Left renal pelvis (tissue), 4 donors: ENCODE data around the gene TRMT61A. TPM values are rescaled to one million over a fixed set of nuclear protein-coding genes. Genes with fewer than 3 reads are reported as not detected.

ENCODE experiments used
- DNase-seq, 4 donors: peaks; one replicate each; pipeline ENCODE4 v3.0.0-alpha.2; 2013; ENCODE audit warnings: low read depth in 4 of 4, low spot score in 3 of 4
- polyA plus RNA-seq, 4 donors: library from polyadenylated mRNA; unstranded; fragments of 120-200 nt; gene quantifications; one replicate each; pipeline ENCODE4 v1.2.1, GENCODE V29; 2013; ENCODE audit not compliant: insufficient read length in 4 of 4

Gene TRMT61A
- polyA plus RNA-seq, 4 donors = 5.6 to 9.0 (median 6.2) TPM

DNA sequence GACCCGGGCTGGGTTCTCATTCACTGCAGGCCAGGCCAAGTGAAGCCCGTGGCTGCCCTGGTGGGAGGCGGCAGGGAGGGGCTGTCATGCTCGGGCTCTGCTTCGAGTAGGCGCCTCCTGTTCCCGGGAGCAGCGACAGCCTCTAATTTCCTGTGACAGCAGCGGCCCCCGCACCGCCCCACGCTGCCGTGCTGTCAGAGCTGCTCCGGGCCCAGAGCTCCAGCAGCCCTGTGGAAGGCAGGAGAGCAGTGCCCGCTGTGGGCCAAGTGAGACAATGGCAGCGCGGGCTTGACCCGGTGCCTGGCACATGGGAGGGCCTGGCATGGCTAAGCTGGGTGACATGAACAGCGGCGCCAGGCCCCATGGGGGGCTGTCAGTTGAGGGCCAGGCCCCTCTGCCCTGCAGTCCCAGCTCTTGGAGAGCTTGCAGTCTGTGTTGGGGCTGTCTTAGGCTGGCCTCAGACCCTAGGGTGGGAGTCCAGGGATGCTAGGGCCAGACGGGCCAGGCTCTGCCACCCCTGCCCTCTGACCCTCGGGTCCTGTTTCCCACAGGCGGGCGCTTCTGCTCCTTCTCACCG, 5.1 kb downstream of the TRMT61A start:
- DNase-seq = no peak

DNA sequence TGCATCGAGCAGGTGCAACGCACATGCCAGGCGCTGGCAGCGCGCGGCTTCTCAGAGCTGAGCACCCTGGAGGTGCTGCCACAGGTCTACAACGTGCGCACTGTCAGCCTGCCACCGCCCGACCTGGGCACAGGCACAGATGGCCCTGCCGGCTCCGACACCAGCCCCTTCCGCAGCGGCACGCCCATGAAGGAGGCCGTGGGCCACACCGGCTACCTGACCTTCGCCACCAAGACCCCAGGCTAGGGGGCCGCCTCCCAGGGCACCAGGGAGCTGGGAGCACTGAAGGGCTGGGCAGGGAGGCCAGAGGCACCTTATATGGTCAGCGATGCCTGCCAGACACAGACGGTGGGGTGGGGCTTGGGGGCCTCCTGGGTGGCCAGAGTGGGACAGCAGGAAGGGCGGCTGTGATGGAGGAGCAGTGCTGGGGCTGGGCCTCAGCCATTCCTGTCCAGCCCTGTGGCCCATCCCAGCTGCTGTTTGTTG, 5.6 kb downstream of the TRMT61A start:
- DNase-seq = no peak

DNA sequence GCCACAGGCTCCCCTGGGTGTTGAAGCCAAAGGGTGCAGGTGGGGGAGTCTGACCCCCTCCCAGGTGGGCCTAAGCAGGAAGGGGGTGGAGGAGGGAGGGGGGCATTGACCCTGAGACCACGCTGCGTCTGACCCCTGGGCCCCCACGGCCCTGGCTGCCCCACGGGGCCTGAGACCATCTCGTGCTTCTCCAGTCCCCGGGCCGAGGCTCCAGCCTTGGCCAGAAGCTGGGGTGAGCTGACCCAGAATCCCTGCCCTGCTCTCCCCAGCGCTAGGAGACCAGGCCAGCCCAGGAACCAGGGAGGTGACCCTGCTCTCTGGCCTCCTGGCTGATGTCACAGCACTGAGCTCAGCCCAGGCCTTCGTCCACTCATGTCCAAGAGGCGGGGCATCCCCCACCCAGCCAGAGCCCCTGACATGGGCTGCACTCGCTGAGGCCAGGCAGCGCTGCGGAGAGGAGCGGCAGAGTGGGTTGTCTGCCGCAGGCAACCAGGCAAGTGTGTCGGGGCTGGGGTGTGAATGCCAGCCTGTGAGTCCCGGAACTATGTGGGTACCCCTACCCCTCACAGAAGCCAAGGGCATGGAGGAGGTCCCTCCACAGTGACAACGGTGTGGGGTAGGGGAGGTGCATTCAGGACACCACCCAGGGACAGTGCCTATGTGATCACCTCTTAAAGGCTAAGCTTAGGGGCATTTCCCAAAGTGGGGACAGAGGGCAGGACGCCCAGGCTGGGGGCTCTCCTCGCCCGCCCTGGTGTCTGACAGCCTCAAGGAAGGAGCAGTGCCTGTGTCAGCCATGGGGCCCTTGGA, 6.3 kb downstream of the TRMT61A start:
- no peak for DNase-seq

DNA sequence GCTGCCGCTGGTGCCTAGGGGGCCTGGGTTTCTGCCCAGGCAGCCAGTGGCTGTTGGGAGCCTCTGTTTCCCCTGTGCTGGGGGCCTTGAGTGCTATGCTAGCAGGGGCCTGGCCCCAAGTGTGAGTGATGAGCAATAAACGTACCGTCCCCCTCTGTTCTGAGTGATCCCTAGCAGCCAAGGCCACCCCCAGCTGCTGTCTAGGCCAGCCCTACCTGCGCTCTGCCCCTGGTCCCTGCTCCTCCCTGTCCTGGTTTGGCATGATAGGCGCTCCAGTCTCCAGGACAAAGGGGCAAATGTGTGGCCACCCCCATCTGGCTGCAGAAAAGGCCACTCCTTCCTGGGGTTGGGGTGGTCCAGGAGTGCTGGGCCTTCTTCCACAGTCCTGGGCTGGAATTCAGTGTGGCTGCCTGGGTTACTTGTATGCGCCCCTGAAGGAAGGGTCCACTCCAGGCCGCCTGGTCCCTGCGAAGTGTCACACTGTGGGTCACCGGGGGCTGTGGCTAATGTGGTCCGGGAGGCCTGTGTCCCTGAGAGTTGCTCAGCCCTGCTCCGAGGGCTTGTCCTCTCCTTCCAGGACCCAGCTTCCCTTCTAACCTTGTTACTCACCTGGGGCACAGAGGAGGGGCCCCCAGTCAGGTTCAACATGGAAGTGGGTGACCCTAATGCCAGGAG, 7.0 kb downstream of the TRMT61A start:
- DNase-seq = no peak

DNA sequence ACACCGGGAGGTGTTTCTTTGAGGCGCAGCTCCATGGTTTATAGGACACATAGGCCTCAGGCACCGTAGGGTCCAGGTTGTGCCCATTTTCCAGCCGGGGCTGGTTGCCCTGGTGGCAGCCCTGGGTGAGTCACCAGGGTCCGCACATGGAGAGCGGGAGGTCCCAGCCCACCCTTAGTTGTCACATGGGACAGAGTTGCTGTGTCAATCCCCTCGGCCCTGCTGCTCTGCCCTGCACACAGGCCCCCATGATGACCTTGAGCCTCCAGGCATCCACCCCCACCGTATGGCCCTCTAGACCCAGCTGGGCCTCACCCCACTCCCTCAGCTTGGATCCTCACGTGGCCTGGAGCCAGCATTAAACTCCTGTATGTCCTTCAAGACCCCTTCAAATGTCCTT, 7.7 kb downstream of the TRMT61A start:
- DNase-seq = no peak

DNA sequence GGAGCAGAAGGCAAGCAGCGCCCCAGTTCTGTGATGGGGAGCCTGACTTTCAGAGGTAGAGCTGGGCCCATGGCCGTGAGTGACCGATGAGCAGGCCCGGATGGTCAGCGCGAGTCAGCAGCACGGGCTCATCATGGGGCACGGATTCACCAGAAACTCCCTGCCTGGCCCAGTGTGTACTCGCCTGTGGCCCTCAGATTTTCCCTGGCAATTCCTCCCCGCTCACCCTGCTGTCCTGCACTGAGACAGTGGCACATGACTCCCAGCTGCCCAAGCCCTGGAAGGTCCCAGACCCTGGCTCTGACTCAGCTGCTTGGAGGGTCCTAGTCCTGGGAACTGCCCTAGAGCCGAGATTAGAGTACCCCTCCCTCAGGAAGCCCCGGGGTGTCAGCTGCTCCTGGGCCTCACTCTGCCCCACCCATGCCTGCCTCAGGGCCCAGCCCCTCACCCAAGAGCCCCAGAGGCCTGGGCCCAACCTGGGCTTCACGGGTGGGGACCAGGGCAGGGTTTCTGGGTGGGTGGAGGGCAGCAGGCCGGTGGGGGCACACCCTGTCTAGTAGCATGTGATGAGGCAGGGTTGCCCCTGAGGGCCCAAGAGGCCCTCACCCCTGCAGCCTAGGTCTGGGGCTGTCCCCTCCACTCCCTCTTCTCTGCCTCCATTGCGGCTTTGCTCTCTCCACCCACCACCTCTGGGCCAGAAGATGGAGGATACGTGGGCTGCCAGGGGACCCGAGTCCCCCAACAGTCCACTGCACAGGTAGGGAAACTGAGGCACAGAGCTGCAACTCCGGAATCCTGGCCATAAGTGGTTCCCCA, 8.4 kb downstream of the TRMT61A start:
- no peak for DNase-seq

DNA sequence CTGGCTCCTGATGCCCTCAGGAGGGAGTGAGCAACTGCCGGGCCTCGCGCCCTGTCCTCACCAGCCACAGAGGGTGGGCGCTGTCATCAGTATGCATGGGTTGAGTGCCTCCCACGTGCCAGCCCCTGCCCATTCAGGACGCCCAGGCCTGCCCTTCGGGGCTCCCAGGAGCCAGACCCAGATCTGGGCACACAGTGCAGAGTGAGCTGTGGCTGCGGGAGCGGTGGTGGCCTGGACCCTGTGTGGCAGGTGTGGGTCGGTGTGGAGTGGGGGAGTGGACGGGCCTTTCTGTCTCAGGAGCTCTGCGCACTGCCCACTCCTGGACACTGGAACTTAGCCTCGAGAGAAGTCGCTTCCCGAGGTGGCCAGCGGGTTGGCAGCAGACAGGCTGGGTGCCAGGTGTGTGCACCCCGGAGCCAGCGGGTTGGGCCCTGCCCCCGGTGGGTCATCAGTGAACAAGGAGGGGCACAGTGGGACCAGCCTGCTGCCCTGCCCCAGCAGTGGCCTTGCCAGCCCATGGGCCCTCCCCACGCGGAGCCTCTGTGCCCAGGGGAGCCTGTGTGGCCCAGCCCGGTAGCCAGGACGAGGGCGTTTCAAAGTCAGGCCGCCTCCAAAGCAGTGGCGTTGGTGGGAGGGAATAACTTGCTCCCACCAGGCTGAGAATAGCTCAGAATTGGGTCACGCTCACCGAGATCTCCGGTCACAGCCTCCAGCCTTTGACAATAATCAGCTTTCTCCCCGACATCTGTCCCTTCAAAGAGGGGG, 9.5 kb downstream of the TRMT61A start:
- DNase-seq = no peak

DNA sequence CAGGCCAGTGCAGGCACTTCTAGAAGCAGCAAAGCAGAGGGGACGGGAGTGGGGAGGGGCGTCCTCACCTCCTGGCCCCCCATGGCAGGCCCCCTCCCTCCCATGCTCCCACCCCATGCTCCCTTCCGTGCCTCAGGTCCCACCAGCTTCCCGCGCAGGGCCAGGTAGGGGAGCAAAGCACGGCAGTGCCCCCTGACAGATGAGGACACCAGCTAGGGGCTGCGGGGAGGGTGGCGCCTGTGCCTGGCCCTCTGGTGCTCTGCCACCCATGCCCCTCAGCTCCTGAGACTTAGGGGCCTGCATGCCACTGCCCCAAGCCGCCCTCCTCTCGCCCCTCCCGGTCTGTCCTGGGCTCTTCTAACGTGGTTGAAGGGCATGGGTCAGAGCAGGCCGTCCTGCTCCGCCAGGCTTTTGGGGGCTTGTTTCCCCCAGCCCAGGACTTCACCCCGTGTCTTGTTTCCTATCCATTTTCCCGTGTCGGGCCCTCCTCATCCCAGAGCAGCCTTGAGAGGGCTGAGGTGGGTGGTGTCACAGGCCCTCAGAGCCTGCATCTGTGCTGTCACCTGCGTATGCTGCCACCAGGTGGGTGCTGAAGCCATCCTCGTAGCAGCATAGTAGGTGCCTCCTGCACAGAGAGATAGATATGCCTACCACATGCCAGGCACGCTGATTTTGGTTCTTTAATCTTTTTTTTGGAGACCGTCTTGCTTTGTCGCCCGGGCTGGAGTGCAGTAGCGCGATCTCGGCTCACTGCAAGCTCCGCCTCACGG, 10.2 kb downstream of the TRMT61A start:
- no peak for DNase-seq

DNA sequence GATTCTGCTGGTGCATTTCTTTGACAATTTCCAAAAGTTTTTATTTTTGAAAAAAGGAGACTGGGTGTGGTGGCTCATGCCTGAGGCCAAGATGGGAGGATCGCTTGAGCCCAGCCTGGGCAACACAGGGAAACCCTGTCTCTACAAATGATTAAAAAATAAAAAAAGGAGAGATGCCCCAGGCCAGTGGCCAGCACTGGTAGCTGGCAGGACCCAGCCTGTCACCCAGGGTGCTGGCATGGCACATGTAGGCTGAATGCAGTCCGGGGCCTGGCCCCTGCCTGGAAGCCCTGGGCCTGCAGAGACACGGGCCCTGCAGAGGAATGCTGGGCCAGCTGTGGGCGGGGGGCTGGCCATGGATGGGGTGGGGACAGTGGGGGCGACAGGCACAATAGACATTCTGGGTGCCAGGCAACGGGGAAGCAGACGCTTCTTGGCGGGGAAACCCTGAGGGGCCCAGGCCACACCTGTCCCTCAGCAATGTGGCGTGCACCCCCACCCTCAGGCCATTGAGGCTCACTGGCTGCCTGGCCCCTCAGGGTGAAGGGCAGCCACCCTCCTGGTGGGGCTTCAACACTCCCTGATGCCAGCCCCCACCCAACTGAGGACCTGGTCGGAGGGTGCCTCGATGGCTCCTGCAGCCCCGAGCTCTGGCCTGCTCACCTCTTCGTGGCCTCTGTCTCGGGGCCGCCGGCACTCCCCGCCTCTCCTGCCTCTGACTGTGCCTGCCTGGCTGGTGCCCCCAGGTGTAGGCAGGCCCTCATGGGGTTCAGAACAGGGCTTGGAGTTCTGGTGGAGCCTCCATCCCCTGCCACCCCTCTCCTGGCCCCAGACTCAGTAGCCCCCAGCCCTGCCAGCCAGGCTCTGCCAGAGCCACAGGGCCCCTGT, 12.1 kb downstream of the TRMT61A start:
- DNase-seq = no peak

DNA sequence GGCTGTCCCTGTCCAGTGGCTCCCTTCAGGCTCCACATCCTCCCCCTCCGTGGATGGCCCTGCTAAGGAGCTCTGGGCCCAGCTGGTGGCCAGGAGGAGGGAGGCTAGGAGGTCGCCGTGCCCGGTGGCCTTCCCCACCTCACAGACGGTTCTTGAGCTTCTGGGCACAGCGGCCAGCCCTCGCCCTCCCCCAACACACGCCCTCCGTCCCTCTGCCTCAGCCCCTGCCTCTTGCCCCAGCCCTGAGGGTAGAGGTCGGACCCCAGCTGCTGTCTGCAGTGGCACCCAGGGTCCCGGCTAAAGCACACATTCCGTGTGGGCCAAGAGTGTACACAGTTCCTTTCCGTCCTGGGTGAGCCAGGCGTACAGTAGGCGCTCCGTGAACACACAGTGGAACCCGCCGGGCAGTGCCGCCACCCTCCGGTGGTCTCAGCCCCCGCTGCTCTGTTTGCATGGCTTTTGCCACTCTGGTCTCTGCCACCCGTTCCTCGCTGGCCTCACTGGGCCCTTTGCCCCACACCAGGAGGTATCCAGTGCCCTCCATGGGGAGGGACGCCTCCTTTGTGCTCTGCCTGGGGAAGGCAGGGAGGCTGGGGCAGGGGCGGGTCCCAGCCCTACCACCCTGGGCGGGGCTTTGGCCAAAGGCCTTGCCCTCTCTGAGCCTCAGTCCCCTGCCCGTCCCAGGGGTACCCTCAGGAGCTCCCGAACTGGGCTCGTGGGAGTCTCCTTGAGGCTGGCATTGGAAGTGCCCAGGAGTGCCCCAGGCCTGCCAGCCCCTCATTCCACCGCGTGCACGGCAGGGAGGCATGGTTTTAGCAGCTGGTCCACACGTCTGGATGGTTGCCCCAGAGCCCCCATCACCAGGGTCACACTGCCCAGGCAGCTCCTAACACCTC, 13.0 kb downstream of the TRMT61A start:
- DNase-seq = no peak

DNA sequence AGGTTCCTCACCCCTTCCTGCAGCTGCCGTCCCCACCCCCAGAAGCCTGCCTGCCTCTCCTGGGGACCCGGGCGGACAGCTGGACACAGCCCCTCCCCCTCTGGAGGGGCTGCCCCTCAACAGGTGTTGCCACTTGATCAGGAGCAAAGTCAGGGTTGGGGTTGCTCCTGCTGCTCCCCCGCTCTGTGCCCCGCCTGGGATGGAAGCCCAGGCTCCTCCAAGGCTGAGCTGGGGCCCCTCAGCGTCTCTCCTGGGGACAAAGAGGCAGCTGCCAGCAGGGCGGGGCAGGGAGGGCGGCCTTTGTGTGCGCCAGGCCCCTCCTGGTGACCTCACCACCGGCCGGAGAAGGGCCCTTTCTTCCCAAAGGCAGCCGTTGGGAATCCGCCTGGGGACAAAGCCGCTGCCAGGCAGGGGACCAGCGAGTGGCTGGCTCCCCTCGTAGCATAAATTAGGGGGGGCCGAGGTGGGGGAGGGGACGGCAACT, 13.7 kb downstream of the TRMT61A start:
- no peak for DNase-seq

DNA sequence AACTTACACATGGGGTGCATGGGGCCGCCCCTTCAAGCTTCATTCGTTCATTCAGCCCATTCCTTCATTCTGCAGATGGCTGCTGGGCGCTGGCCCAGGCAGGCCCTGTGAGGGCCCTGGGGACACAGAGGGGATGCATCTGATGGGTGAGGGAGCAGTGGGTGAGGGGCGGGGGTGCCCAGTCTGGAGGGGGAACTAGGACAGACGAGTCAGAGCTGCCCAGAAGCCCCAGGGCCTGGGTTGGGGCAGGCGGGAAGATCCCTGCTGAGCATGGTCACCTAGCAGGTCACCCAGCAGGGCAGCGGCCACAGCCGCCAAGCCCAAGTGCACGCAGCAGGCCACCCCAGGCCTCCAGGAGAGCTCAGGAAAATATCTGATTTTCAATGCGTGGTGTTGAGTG, 14.1 kb downstream of the TRMT61A start:
- DNase-seq = no peak

DNA sequence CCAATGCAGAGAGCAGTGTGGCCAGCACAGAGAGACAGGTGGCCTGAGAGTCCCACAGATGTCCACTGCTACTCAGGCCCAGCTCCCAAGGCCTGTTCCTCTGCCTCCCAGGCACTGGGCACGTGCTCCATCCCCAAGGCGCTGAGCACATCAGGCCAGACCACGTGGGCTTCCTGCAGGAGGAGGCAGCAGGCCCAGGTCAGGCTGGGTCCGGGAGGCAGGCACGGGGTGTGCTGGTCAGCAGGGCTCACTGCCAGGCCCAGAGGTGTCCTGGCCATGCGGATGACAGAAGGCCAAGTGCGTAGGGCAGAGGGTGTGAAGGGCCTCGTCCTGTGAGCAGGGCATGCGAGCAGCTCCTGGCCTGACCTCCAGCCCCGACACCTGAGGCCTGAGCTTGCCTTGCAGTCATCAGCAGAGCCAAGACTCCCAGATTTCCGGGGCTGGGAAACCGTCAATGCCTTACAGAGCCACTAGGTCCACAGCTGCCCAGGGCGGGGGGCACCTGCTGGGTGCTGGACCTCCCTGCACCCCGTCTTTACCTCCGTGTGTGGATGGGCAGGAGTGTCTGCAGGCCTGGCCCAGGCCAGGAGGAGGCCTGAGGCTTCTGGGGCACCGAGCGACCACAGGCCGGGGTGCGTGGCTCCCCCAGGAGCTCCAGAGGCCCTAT, 14.9 kb downstream of the TRMT61A start:
- no peak for DNase-seq

DNA sequence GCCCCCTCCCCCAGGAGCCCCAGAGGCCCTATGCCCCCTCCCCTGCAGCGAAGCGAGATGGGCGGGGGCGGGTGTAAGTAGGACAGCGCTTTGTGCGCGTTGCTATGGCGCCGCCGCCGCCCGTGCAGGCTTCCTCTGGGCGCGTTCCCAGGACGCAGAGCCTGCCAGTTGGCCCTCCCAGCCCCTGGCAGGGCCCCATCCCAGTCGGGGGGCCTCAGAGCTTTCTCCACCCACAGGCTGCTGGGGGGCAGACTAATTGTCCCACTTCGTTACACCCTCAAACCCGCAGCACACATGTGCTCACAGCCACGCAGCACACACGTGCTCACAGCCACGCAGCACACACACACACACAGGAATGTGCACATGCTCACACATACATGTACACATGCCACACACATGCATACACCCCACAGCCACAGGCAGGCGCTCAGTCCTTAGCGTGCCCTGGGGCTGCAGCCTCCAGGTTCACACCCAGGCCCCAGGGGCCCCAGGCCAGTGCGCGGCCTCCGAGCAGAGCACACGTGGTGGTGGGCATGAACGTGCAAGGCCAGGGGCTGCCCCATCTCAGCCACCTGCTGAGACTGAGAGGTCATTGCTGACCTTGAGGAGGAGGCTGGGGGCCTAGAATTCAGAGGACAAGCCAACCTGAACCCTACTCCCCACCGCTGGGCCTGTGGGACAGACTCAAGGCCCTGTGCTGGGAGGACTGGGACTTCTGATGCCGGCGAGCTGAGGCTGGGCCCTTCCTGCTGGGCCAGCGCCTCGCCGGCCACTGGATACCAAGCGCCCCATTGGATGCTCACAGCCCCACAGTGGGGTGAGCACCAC, 15.6 kb downstream of the TRMT61A start:
- DNase-seq = no peak

DNA sequence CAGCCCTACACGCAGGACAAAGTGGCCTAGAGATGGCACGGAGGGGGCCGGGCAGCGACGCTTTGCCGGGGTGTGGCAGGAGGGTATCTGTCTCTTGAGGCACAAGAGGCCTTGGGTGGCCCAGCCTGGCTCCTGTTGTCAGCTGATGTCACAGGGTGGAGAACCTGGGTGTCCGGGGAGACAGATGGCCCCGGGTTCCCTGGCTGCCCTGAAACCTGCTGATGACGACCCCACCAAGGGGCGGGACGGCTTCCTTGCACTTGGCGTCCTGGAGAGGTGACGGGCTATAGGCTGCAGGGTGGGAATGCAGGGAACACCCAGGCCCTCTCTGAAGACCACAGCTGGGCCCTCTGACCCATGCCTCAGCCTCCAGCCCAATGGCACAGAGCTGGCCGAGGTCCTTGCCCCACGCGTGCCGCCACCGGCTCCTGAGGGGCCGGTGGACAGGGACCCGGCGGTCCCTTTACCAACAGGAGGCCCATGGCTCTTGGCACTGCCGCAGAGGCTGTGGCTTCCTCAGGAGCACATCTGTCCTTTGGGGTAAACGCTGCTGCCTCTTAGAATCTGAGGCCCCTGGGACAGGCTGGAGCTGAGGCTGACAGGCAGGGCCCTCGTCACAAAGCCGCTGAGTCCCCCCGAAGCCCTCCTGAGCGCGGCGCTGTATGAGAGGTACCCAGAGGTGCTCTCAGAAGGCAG, 16.4 kb downstream of the TRMT61A start:
- DNase-seq = no peak
